GM12878 (cell line): ENCODE data around the gene PAQR9. TPM values are rescaled to one million over a fixed set of nuclear protein-coding genes. Genes with fewer than 3 reads are reported as not detected.

ENCODE experiments used
- ATAC-seq: fragments of 200-7000 bp; cut with Tn5 transposase; 3 replicates; pipeline ENCODE4 v1.9.1; 2020; ENCODE audit warnings: mild to moderate bottlenecking, moderate library complexity
- BruUV-seq: library from RNA; stranded (reverse); fragments of 400-500 nt; replicated peaks from 2 replicates; lab custom pipeline; 2021; lab: Mats Ljungman, UMichigan
- CTCF ChIA-PET: fragments of 300-600 bp; sonication (Branson Sonifier 250); formaldehyde crosslinking; extraction: SDS; loops from one replicate; lab custom pipeline; 2021; ENCODE audit warnings: inconsistent platforms; lab: Yijun Ruan, JAX
- POLR2A ChIA-PET: fragments of 350-600 bp; formaldehyde crosslinking; extraction: SDS; loops from one replicate; lab custom pipeline; 2021; ENCODE audit warnings: inconsistent platforms; lab: Charles Lee
- RAD21 ChIA-PET: fragments of 300-600 bp; sonication (Branson Sonifier 250); formaldehyde crosslinking; loops from one replicate; lab custom pipeline; 2023; ENCODE audit warnings: antibody characterized with exemption; ENCODE audit not compliant: unreplicated experiment; lab: Charles Lee
- SMC1A ChIA-PET: fragments of 300-600 bp; sonication (Branson Sonifier 250); formaldehyde crosslinking; loops from one replicate; lab custom pipeline; 2023; ENCODE audit not compliant: unreplicated experiment, uncharacterized antibody; lab: Charles Lee
- DNase-seq: peaks from one replicate; pipeline ENCODE4 v3.0.0-alpha.2; 2011; ENCODE audit warnings: low read depth, low spot score
- FAIRE-seq: peaks from 3 replicates; lab custom pipeline; 2011; peaks lifted over from hg19 to GRCh38; lab: Jason Lieb, UNC
- H2AFZ ChIP-seq: 2 replicates; pipeline ENCODE4 v1.6.0; 2011; ENCODE audit warnings: low read depth, low read length, control low read depth; ENCODE audit not compliant: control insufficient read depth
- H3K27ac ChIP-seq: 2 replicates; pipeline ENCODE4 v1.5.1; 2011; ENCODE audit warnings: control low read depth; ENCODE audit not compliant: control insufficient read depth, insufficient read depth
- H3K27me3 ChIP-seq, 2 experiments: replicated peaks in 1 of 2; 2 replicates each; pipeline versions ENCODE4 v1.6.0 to v1.6.1; 2011; ENCODE audit warnings: low read length in 1 of 2; ENCODE audit not compliant: control insufficient read depth in 2 of 2, insufficient read depth in 2 of 2
- H3K36me3 ChIP-seq, 2 experiments: 2 replicates each; pipeline ENCODE4 v1.5.1; 2011; ENCODE audit warnings: low read length in 1 of 2; ENCODE audit not compliant: control insufficient read depth in 2 of 2, insufficient read depth in 2 of 2
- H3K4me1 ChIP-seq: 2 replicates; pipeline ENCODE4 v1.6.1; 2011; ENCODE audit warnings: mild to moderate bottlenecking, low read length, moderate library complexity, mixed read lengths; ENCODE audit not compliant: control insufficient read depth, insufficient read depth
- H3K4me2 ChIP-seq: 2 replicates; pipeline ENCODE4 v1.6.0; 2011; ENCODE audit warnings: control low read depth; ENCODE audit not compliant: control insufficient read depth, insufficient read depth
- H3K4me3 ChIP-seq: fragments of 200-600 bp; sonication (generic); 2 replicates; pipeline ENCODE4 v1.5.1; 2016
- H3K79me2 ChIP-seq: 2 replicates; pipeline ENCODE4 v1.6.0; 2011; ENCODE audit warnings: low read length; ENCODE audit not compliant: control insufficient read depth, insufficient read depth
- H3K9ac ChIP-seq: 2 replicates; pipeline ENCODE4 v1.8.0; 2011; ENCODE audit warnings: low read length, control low read depth, mixed read lengths; ENCODE audit not compliant: control insufficient read depth, insufficient read depth
- H3K9me3 ChIP-seq: replicated peaks from 3 replicates; pipeline ENCODE4 v1.5.1; 2011; ENCODE audit warnings: mild to moderate bottlenecking, low read length; ENCODE audit not compliant: control insufficient read depth, insufficient read depth
- H4K20me1 ChIP-seq: 2 replicates; pipeline ENCODE4 v1.6.0; 2011; ENCODE audit not compliant: control insufficient read depth, insufficient read depth
- BCL11A ChIP-seq: IDR thresholded peaks from 2 replicates; pipeline ENCODE4 v1.6.1; 2011; ENCODE audit warnings: low read depth, low read length
- HDGF ChIP-seq: fragments of 450-650 bp; IDR thresholded peaks from 2 replicates; pipeline ENCODE4 v1.6.1; 2016; ENCODE audit warnings: antibody characterized with exemption
- MAX ChIP-seq: IDR thresholded peaks from 2 replicates; pipeline ENCODE4 v1.6.1; 2012; ENCODE audit warnings: low read depth, low read length, improper control_type of control experiment
- MEF2B ChIP-seq: fragments of 450-650 bp; IDR thresholded peaks from 2 replicates; pipeline ENCODE4 v1.6.1; 2018; ENCODE audit warnings: mild to moderate bottlenecking, moderate library complexity; ENCODE audit not compliant: partially characterized antibody, poor library complexity, severe bottlenecking
- MXI1 ChIP-seq: fragments of 150-350 bp; IDR thresholded peaks from 2 replicates; pipeline ENCODE4 v1.6.1; 2011; ENCODE audit warnings: low read depth, mild to moderate bottlenecking, inconsistent platforms, low read length, improper control_type of control experiment
- NBN ChIP-seq: fragments of 450-650 bp; IDR thresholded peaks from 2 replicates; pipeline ENCODE4 v1.6.1; 2016
- SKIL ChIP-seq: fragments of 450-650 bp; IDR thresholded peaks from 2 replicates; pipeline ENCODE4 v1.6.1; 2017; ENCODE audit warnings: mild to moderate bottlenecking, low read depth, inconsistent platforms; ENCODE audit not compliant: poor library complexity, severe bottlenecking
- SMAD1 ChIP-seq: fragments of 450-650 bp; IDR thresholded peaks from 2 replicates; pipeline ENCODE4 v1.6.1; 2018; ENCODE audit warnings: mild to moderate bottlenecking, low read depth; ENCODE audit not compliant: partially characterized antibody
- STAT3 ChIP-seq: IDR thresholded peaks from 2 replicates; pipeline ENCODE4 v1.6.1; 2011; ENCODE audit warnings: low read depth, low read length, improper control_type of control experiment
- SUZ12 ChIP-seq: fragments of 200-600 bp; sonication (generic); IDR thresholded peaks from one replicate; pipeline ENCODE4 v1.6.1; 2018; ENCODE audit warnings: antibody characterized with exemption, mild to moderate bottlenecking; ENCODE audit not compliant: unreplicated experiment
- USF2 ChIP-seq: IDR thresholded peaks from 2 replicates; pipeline ENCODE4 v1.6.1; 2011; ENCODE audit warnings: low read depth, low read length, improper control_type of control experiment, borderline replicate concordance
- YY1 ChIP-seq: IDR thresholded peaks from 2 replicates; pipeline ENCODE4 v1.6.1; 2011; ENCODE audit warnings: low read depth, mild to moderate bottlenecking, low read length
- WGBS: methylation state at CpG from one replicate; pipeline ENCODE4 v1.1.6; 2016; ENCODE audit warnings: low lambda C conversion rate; ENCODE audit not compliant: insufficient replicate concordance, insufficient coverage; ENCODE audit errors: missing lambda C conversion rate; 5-methylcytosine and 5-hydroxymethylcytosine counted together
- in situ Hi-C: fragments of 300-500 bp; cut with MboI; formaldehyde crosslinking; loops from 9 replicates; pipeline ENCODE4 v1.14.3; 2018; ENCODE audit warnings: mixed read lengths
- intact Hi-C: fragments of 100-400 bp; cut with micrococcal nuclease; formaldehyde crosslinking; loops from one replicate; pipeline ENCODE4 v1.14.2; 2022; ENCODE audit not compliant: unreplicated experiment
- polyA plus RNA-seq, 11 experiments: library from polyadenylated mRNA; depleted of rRNA in 4 of 11; unstranded in 6 of 11; stranded (reverse) in 5 of 11; fragments of >200 nt; fragmentation: Nextera tagmentation in 4 of 11; fragmentation: Illumina TruSeq in 1 of 11; extraction: Ambion mirVana in 4 of 11; extraction: Trizol in 1 of 11; gene quantifications; 1 replicate in 1 of 11; 2 replicates in 10 of 11; pipeline versions ENCODE4 v1.2.1 to v1.2.3, GENCODE V29; 2011 to 2016; ENCODE audit warnings: inconsistent platforms in 2 of 11, missing spikeins in 2 of 11, low read depth in 1 of 11
- total RNA-seq, 4 experiments: library from RNA; depleted of rRNA in 3 of 4; stranded (reverse); fragments of >200 nt in 3 of 4; fragmentation: Illumina TruSeq in 1 of 4; extraction: Trizol in 1 of 4; gene quantifications; 2 replicates each; pipeline versions ENCODE4 v1.2.1 to v1.2.3, GENCODE V29; 2013 to 2021
- TF ChIP-seq, protein P1 (sequence below): fragments of 450-650 bp; IDR thresholded peaks from 2 replicates; pipeline ENCODE4 v1.6.1; 2017; ENCODE audit warnings: low read depth, mild to moderate bottlenecking, moderate library complexity
- TF ChIP-seq, protein P2 (sequence below): IDR thresholded peaks from 2 replicates; pipeline ENCODE4 v1.6.1; 2012; ENCODE audit warnings: improper control_type of control experiment, low read depth, low read length; ENCODE audit not compliant: insufficient replicate concordance

The PAQR9 gene
- total and polyA plus RNA-seq, 10 of the 15 experiments (the other 5 are each of a cell fraction or from before 2014, with no cell fraction given), result not detected

DNA sequence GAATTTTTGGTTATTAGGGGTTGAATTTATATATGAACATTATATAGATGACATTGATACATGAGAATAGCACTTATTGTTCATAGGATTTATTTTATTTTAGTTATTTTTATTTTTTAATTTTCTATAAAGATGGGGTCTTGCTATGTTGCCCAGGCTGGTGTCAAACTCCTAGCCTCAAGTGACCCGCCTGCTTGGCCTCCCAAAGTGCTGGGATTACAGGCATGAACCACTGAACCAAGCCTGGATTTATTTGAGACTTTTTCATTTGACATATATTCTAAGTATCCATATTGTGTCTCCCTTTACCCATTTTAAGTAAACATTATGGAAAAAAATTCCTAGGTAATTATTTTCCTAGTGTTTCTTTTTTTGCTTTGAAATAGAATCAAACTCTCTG lies 12.5 kb downstream of the PAQR9 start:
- no peak overlapping the region for H3K4me3 ChIP-seq
- no peak for ATAC-seq
- H3K27me3 ChIP-seq, result peaks cover 2 to 3% of the 10 kb centered on the region in 2 experiments; a peak in 3 of 4 replicates
- H3K9ac ChIP-seq, result no peak overlapping the region
- FAIRE-seq, result no peak
- in situ Hi-C loops (no loop called here), intact Hi-C loops (no loop called here)
- no peak overlapping the region for H3K27ac ChIP-seq
- H3K79me2 ChIP-seq, result no peaks in the 10 kb centered on the region
- H3K4me2 ChIP-seq, result no peak overlapping the region
- H3K36me3 ChIP-seq, result no peaks in the 10 kb centered on the region
- RAD21 ChIA-PET, result no interaction called here
- CTCF ChIA-PET, result interaction anchor here (0.9 to 2.5 kb wide), 2 partner anchors 11 to 50 kb away, joined by 3 to 5 read pairs; no protein-coding TSS in a partner anchor
- no peak overlapping the region for H2AFZ ChIP-seq
- H3K4me1 ChIP-seq, result no peaks in the 10 kb centered on the region; the same call in 1 of the 2 replicates
- no peaks in the 10 kb centered on the region; the same call in 2 of the 3 replicates for H3K9me3 ChIP-seq
- SMC1A ChIA-PET, result interaction anchor here (1.2 kb wide), 1 partner anchor 109 kb away, joined by 3 read pairs; no protein-coding TSS in a partner anchor
- no peaks in the 10 kb centered on the region for H4K20me1 ChIP-seq
- WGBS, result 0% methylated on average over 1 of the region's 1 CpG
- no TSS peak for BruUV-seq
- POLR2A ChIA-PET, result no interaction called here
- DNase-seq, result no peak
- TF ChIP-seq BCL11A (no peak), HDGF (no peak), SMAD1 (no peak), NBN (no peak), SKIL (no peak), STAT3 (no peak), MEF2B (no peak), YY1 (no peak), SUZ12 (no peak), MXI1 (no peak), USF2 (no peak), MAX (no peak)
- TF ChIP-seq, protein P1, sequence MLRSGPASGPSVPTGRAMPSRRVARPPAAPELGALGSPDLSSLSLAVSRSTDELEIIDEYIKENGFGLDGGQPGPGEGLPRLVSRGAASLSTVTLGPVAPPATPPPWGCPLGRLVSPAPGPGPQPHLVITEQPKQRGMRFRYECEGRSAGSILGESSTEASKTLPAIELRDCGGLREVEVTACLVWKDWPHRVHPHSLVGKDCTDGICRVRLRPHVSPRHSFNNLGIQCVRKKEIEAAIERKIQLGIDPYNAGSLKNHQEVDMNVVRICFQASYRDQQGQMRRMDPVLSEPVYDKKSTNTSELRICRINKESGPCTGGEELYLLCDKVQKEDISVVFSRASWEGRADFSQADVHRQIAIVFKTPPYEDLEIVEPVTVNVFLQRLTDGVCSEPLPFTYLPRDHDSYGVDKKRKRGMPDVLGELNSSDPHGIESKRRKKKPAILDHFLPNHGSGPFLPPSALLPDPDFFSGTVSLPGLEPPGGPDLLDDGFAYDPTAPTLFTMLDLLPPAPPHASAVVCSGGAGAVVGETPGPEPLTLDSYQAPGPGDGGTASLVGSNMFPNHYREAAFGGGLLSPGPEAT, result no peak
- TF ChIP-seq, protein P2, sequence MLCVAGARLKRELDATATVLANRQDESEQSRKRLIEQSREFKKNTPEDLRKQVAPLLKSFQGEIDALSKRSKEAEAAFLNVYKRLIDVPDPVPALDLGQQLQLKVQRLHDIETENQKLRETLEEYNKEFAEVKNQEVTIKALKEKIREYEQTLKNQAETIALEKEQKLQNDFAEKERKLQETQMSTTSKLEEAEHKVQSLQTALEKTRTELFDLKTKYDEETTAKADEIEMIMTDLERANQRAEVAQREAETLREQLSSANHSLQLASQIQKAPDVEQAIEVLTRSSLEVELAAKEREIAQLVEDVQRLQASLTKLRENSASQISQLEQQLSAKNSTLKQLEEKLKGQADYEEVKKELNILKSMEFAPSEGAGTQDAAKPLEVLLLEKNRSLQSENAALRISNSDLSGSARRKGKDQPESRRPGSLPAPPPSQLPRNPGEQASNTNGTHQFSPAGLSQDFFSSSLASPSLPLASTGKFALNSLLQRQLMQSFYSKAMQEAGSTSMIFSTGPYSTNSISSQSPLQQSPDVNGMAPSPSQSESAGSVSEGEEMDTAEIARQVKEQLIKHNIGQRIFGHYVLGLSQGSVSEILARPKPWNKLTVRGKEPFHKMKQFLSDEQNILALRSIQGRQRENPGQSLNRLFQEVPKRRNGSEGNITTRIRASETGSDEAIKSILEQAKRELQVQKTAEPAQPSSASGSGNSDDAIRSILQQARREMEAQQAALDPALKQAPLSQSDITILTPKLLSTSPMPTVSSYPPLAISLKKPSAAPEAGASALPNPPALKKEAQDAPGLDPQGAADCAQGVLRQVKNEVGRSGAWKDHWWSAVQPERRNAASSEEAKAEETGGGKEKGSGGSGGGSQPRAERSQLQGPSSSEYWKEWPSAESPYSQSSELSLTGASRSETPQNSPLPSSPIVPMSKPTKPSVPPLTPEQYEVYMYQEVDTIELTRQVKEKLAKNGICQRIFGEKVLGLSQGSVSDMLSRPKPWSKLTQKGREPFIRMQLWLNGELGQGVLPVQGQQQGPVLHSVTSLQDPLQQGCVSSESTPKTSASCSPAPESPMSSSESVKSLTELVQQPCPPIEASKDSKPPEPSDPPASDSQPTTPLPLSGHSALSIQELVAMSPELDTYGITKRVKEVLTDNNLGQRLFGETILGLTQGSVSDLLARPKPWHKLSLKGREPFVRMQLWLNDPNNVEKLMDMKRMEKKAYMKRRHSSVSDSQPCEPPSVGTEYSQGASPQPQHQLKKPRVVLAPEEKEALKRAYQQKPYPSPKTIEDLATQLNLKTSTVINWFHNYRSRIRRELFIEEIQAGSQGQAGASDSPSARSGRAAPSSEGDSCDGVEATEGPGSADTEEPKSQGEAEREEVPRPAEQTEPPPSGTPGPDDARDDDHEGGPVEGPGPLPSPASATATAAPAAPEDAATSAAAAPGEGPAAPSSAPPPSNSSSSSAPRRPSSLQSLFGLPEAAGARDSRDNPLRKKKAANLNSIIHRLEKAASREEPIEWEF, result no peak
